ENCODE results near the gene PNPLA6. TPM values are rescaled to one million over a fixed set of nuclear protein-coding genes. Genes with fewer than 3 reads are reported as not detected.

Gene PNPLA6
- total and polyA plus RNA-seq, 2 of the 8 experiments (the other 6 are each of a cell fraction or from before 2014, with no cell fraction given) = 55.1 to 121 TPM

- no peak for TF ChIP-seq ATF3 (IDR thresholded peaks at IDR 0.05; ENCODE audit: insufficient read depth, low read depth, low read length)
- no peak for TF ChIP-seq SP2 (IDR thresholded peaks at IDR 0.05; ENCODE audit: low read length)
- no peak for TF ChIP-seq JUND (IDR thresholded peaks at IDR 0.05; ENCODE audit: low read length)
These were observed 4.4 kb downstream of the PNPLA6 start (continued) for GRCh38 chr19:7539827-7540425.

All from H1 (cell line).